Measurements from ENCODE around the gene FAM83B. TPM values are rescaled to one million over a fixed set of nuclear protein-coding genes. Genes with fewer than 3 reads are reported as not detected.

FAM83B gene
- total RNA-seq, 1 experiment from 2014 or later: 0.07 TPM

GRCh38 chr6:54861905-54862616, 15.5 kb downstream of the FAM83B start:
- ATAC-seq: no peak
- Histone ChIP-seq H3K9ac (ENCODE audit: low read length) (no peak overlapping the region), H2AFZ (ENCODE audit: low read length) (no peak overlapping the region), H3K27ac (ENCODE audit: low read length) (no peak overlapping the region), H3F3A (ENCODE audit: low read length, unreplicated experiment) (no peaks in the 10 kb centered on the region), H3K4me3 (ENCODE audit: low read length) (no peak overlapping the region), H3K9me3 (ENCODE audit: low read length) (no peaks in the 10 kb centered on the region), H3K4me1 (ENCODE audit: insufficient read depth, low read length) (peaks cover 15% of the 10 kb centered on the region), H3K79me2 (ENCODE audit: low read length) (no peaks in the 10 kb centered on the region), H4K20me1 (ENCODE audit: low read length) (no peaks in the 10 kb centered on the region), H3K36me3 (ENCODE audit: low read depth, low read length) (no peaks in the 10 kb centered on the region), H3K4me2 (ENCODE audit: low read length) (no peak overlapping the region), H3K9me2 (replicated peaks; ENCODE audit: low read length) (no peaks in the 10 kb centered on the region), H3K27me3 (ENCODE audit: low read length) (no peaks in the 10 kb centered on the region)
- TF ChIP-seq EZH2phosphoT487 (IDR thresholded peaks at IDR 0.05; ENCODE audit: borderline replicate concordance, low read length): no peak
- no peak for TF ChIP-seq EZH2 (IDR thresholded peaks at IDR 0.05; ENCODE audit: low read length, unreplicated experiment)
- TF ChIP-seq, protein P1, sequence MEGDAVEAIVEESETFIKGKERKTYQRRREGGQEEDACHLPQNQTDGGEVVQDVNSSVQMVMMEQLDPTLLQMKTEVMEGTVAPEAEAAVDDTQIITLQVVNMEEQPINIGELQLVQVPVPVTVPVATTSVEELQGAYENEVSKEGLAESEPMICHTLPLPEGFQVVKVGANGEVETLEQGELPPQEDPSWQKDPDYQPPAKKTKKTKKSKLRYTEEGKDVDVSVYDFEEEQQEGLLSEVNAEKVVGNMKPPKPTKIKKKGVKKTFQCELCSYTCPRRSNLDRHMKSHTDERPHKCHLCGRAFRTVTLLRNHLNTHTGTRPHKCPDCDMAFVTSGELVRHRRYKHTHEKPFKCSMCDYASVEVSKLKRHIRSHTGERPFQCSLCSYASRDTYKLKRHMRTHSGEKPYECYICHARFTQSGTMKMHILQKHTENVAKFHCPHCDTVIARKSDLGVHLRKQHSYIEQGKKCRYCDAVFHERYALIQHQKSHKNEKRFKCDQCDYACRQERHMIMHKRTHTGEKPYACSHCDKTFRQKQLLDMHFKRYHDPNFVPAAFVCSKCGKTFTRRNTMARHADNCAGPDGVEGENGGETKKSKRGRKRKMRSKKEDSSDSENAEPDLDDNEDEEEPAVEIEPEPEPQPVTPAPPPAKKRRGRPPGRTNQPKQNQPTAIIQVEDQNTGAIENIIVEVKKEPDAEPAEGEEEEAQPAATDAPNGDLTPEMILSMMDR (conservative IDR thresholded peaks at IDR 0.05; ENCODE audit: low read depth, low read length): no peak
- ChIA-PET CTCF (no interaction called here), POLR2A (ENCODE audit: unreplicated experiment) (no interaction called here)
- intact Hi-C loops (cut with micrococcal nuclease): no loop called here
- no TSS peak for BruUV-seq (replicated peaks)
- DNase-seq: no peak

DNA sequence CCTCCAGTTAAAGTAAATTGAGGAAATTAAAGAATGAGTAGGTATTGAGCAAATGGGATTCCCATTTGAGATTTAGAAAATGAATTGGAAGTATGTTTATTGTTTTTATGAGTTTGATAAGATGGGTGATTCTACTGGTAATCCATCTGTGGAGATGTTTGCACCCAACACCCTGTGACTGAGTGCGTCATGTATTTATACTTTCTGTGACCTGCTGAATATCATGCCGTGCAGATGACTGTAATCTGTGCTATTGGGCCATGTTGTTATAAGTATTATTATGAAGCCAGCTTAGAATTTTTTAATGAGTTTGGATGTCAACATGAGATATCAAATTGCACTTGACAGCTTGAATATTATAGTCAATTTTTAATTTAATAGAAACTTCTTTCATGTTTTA, 17.7 kb downstream of the FAM83B start:
- no peaks in the 10 kb centered on the region for H3K9me2 ChIP-seq (replicated peaks; ENCODE audit: low read length)
- TF ChIP-seq EZH2phosphoT487 (IDR thresholded peaks at IDR 0.05; ENCODE audit: borderline replicate concordance, low read length) (no peak), EZH2 (IDR thresholded peaks at IDR 0.05; ENCODE audit: low read length, unreplicated experiment) (no peak)
- TF ChIP-seq, protein P1 (conservative IDR thresholded peaks at IDR 0.05; ENCODE audit: low read depth, low read length): no peak

DNA sequence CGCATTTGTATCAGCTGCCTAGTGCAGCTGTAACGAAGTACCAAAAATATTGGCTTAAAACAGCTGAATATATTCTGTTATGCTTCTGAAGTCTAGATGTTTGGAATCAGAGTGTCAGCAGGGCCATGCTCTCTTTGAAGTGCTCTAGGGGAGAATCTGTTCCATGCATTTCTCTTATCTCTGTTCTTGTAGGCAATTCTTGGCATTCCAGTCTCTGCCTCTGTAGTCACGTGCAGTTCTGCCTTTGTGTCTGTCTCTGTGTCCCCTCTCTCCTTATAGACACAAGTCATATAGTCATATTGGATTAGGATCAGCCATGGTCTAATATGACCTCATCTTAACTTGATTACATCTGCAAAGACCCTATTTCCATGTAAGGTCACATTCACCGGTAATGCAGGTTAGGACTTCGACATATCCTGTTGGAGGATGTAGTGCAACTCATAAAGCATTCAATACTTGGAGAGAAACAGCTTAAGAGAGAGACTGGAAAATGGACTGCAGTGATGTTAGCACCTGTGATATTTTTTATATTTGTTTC, 18.6 kb downstream of the FAM83B start:
- Histone ChIP-seq H3K4me2 (ENCODE audit: low read length) (no peak overlapping the region), H3K4me1 (ENCODE audit: insufficient read depth, low read length) (peaks cover 13% of the 10 kb centered on the region), H3K36me3 (ENCODE audit: low read depth, low read length) (no peaks in the 10 kb centered on the region), H3K9me2 (replicated peaks; ENCODE audit: low read length) (no peaks in the 10 kb centered on the region), H3K4me3 (ENCODE audit: low read length) (no peak overlapping the region), H3K27me3 (ENCODE audit: low read length) (no peaks in the 10 kb centered on the region), H3K79me2 (ENCODE audit: low read length) (no peaks in the 10 kb centered on the region), H3F3A (ENCODE audit: low read length, unreplicated experiment) (no peaks in the 10 kb centered on the region), H4K20me1 (ENCODE audit: low read length) (no peaks in the 10 kb centered on the region), H3K9ac (ENCODE audit: low read length) (no peak overlapping the region), H2AFZ (ENCODE audit: low read length) (no peak overlapping the region), H3K27ac (ENCODE audit: low read length) (no peak overlapping the region), H3K9me3 (ENCODE audit: low read length) (no peaks in the 10 kb centered on the region)
- POLR2A ChIA-PET (ENCODE audit: unreplicated experiment): no interaction called here
- CTCF ChIA-PET: no interaction called here
- BruUV-seq (replicated peaks): no TSS peak
- ATAC-seq: no peak
- intact Hi-C loops (cut with micrococcal nuclease): no loop called here
- DNase-seq: no peak
- TF ChIP-seq EZH2phosphoT487 (IDR thresholded peaks at IDR 0.05; ENCODE audit: borderline replicate concordance, low read length): no peak
- TF ChIP-seq, protein P1 (conservative IDR thresholded peaks at IDR 0.05; ENCODE audit: low read depth, low read length): no peak
- no peak for TF ChIP-seq EZH2 (IDR thresholded peaks at IDR 0.05; ENCODE audit: low read length, unreplicated experiment)

More for the DNA sequence above, 17.7 kb downstream of the FAM83B start:
- ChIA-PET CTCF (no interaction called here), POLR2A (ENCODE audit: unreplicated experiment) (no interaction called here)
- Histone ChIP-seq H3K79me2 (ENCODE audit: low read length) (no peaks in the 10 kb centered on the region), H3K27ac (ENCODE audit: low read length) (no peak overlapping the region), H3F3A (ENCODE audit: low read length, unreplicated experiment) (no peaks in the 10 kb centered on the region), H3K36me3 (ENCODE audit: low read depth, low read length) (no peaks in the 10 kb centered on the region), H3K4me1 (ENCODE audit: insufficient read depth, low read length) (peaks cover 15% of the 10 kb centered on the region), H3K9ac (ENCODE audit: low read length) (no peak overlapping the region), H3K4me2 (ENCODE audit: low read length) (no peak overlapping the region), H3K27me3 (ENCODE audit: low read length) (no peaks in the 10 kb centered on the region), H2AFZ (ENCODE audit: low read length) (no peak overlapping the region), H3K9me3 (ENCODE audit: low read length) (no peaks in the 10 kb centered on the region), H3K4me3 (ENCODE audit: low read length) (no peak overlapping the region), H4K20me1 (ENCODE audit: low read length) (no peaks in the 10 kb centered on the region)
- BruUV-seq (replicated peaks): no TSS peak
- no peak for ATAC-seq
- intact Hi-C loops (cut with micrococcal nuclease): no loop called here
- no peak for DNase-seq
